HG02884 (cell line): Measurements from ENCODE around the gene NEBL.

Experiments used
- ATAC-seq: cut with Tn5 transposase; IDR thresholded peaks from one replicate; pipeline ENCODE4 v1.9.1; 2021; ENCODE audit warnings: mild to moderate bottlenecking, moderate library complexity; ENCODE audit not compliant: unreplicated experiment

NEBL gene

DNA sequence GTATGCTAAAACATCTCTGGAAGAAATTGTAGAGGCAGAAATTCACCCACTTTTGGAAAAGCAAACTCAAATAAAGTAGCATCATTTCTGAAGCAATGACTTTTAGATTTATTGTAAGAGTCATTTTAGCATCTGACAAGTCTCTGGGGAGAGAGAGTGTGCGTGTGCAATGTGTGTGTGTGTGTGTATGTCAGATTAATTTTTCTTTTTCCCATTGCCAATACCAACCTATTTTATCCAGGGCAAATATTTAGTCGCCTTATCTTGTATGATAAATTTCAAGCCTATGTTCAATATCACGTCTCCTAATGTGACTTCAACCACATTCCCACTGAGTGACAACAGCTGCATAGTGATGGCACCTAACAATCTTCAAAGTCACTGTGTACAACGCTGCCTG, 101.7 kb downstream of the NEBL start:
- ATAC-seq = no peak

DNA sequence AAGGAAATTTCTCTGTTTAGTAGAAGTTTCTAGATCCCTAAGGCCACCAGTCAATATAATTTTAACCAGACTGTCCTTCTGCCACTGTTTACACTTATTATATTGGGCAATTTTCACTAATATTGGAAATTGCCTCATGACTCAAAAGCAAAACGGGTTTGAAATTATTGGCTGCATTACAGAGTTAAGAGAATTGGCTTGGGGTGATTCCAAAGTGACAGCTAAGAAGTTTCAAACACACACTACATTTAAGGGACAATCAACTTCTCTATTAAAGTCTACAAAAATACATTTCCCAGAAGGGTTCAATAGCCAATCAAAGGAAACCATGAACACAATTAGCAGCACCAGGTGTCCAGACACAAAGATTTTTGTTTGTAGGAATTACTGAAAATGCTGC, 111.9 kb downstream of the NEBL start:
- no peak for ATAC-seq

DNA sequence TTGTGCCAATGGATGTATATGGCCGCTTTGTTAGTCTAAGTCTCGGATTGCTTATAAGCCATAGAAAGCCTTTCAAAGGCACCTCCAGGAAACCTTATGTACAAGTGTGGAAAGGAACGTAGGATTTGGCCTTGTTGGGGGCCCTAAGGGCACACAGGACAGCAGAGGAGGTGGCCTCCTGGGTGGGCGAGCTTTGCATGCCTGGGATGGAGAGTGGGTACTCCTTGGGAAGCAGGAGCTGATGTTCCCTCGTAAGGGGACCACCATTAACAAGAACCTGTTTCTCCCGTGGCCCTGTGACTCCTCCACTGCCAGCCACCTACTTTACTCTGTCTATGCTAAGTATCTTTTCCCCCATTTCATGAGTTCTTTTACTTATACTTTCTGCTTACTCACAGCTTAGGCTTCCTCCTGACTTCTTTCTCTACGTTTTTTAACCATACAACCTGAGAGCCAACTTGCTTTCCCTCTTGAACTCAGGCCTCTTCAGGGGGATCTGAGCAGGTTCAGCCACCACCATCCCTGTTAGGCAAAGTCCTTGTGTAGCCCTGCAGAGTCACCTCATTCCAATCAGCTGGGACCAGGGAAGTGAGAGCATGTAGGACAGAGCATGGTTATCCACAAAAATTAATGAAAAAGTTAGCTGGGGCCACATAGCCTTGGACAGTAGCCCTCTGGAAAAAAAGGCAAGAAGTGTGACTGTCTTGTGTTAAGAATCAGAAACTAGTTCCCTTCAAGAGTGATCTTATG, 118.9 kb downstream of the NEBL start:
- ATAC-seq = no peak

DNA sequence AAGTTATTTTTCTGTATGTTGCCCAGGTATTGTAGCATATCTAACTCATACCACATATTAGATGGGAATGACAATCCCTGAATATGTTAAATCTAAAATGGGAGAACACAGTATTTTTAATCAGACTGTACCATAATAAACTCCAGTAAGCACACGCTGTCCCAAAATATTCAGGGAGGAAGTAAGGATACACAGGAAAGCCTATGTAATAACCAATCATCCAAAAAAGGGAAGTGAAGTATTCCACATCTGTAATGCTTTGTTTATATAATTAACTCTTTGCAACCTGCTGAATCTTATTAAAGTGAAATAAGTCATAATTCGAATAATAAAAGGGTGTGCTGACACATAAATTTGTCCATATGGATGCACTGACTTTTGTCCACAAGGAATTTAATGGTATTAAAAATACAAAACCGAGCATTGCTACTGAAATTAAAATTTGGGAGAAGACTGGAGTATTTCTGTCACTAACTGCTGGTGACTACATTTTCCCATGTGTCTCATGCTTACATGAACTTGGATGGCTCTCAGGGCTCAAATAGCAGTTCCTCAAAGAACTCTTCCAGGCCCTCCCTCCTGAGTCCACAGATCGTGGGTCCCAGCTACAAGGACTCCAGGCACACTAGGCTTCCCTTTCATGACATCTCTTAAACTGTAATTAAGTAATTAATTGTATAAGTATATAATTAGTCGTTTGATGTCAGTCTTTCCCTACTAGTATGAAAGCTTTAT, 120.6 kb downstream of the NEBL start:
- no peak for ATAC-seq

DNA sequence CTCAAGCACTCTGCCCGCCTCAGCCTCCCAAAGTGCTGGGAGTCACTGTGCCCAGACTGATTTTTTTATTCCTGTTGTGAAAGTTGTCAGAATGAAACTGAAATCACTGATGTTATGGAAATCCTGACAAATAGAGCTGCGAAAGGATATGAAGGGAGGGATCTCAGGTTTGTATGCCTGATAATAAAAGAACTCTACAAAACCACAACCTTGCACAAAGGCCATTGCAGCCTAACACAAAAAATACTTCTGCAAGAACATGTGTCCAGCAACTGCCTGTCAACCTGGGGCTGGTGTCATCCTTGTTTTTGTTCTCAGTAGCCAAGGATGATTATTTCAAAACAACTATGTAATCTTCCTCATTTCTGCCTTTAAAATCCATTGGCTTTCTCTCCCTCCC, 126.1 kb downstream of the NEBL start:
- ATAC-seq = no peak

DNA sequence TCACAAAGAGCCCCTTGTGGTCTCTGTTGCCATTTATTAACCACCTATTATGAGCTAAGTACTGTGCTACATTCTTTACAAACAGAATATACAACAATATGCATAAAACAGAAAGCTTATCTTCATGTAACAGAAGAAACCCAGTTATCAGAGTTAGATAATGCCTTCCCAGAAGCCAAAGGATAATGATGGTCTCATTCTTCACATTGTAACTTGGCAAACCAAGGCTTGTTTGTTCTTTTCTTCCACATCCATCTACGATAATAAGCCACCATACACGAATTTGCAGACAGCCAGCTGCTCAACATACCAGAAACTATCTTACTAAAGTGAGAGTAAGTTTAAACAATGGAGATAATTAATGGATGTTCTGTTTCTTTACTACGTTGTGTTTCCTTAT, 127.6 kb downstream of the NEBL start:
- no peak for ATAC-seq

DNA sequence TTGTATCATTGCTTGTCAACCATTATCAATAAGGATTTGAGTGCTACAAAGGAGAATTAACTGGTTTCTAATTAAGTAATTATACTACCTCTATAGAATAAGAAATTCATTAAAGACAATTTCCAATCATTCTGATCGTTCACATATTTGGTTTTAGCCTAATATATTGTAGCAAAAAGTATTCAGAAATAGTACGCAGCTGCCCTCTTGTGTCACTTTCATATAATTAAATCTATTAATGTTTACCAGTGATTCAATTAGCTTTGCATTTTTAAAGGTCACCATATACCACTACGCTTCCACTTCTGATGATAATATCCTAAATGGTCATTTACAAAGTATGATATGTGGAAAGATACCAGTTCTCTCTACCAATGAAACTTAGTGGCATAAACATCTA, 128.3 kb downstream of the NEBL start:
- ATAC-seq = no peak

DNA sequence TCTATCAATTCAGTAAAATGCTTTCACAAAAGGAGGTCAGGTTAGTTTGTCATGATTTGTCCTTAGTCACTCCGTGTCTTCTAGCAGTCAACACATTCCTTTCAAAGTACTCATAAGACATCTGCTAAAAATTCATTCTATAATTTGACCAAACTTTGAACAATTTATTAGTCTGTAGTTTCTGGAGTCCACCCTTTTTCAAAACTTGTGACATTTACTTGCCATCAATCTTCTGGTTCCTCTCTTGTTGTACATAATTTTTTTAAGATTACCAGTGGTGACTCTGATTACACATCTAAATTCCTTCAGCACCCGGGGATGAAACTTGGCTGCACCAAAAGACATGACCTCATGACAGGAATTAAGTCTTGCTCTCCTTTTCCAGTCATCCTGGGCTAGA, 130.1 kb downstream of the NEBL start:
- ATAC-seq = no peak

DNA sequence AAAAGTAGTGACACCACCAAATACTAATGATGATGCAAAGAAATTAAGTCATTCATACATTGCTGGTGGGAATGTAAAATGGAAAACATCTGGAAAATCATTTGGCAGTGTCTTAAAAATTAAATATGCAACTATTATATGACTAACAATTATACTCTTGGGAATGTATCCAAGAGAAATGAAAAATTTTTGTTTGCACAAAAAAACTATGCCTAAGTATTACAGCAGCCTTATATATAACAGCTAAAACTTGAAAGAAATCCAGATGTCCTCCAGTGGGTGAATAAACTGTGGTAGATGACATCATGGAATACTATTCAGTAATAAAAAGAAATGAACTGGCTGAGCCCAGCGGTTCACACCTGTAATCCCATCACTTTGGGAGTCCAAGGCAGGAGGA, 132.0 kb downstream of the NEBL start:
- ATAC-seq = no peak

DNA sequence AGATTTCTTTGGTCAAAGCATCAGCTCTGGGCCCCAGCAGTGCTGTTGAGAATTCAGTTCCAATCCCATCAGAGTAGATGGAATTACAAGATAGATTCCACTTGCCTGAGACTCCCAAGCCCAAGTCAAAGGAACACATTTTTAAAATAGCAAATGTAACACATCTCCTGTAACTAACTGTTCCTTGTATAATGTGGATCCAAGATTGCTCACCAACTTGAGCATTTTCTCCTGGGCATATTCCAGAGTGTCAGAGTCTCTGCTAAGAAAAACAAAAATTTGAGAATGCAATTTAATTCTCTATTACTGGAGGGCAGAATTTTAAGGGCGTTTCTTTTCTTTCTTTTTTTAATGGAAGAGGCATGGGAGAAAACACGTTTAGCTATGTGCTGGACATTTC, 136.7 kb downstream of the NEBL start:
- ATAC-seq = no peak

DNA sequence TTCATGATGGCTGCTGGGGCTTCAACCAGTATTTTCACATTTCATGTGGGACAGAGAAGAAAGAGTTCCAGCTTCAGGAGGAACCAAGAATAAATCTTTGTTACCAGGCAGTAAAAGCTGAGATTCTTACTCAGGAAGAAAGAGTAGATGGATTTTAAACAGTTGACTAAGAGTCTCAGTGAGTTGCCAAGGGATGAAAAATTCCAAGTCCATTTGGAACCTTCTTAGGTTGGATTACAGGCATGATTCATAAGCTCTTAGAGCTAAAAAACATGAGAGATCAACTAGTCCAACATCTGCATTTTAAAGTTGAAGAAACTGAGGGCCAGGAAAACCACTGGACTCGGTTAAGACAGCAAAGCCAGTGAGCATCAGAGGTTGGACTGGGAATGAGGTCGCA, 148.6 kb downstream of the NEBL start:
- no peak for ATAC-seq

DNA sequence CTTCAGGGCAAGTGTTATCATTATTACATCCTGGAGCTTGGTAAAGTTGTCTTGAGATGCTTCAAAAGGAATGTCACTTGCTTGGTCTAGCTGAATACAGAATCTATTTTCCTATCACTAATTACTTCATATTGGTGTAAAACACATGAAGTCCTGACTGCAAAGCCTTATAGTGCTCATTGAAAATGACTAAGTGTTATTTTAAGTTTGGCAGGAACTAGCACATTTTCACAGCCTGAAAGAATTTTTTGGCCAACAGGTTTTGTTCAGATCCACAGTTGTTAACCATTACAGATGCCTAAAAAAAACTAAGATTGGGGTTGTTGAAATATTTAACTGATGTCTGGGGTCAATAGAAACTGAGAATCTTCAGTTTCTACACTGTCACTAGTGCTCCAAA, 149.3 kb downstream of the NEBL start:
- no peak for ATAC-seq

DNA sequence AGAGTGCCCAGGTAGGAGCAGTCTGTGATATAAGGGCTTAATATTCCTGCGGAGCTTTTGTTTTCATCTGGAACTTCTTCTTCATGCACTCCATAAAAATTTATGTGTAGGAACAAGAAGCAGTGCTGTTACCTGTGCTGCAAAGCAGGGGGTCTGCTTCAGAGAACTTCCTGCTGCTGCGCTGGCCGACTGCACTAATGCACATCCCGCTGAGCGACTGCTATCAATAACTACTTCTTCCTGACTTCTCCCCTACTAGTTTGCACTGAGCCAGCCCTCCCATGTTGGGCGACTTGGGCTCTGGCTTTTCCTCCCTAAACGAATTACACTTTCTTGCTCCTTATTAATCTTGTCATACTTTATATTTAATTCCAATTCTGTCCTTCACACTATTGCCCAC, 150.3 kb downstream of the NEBL start:
- ATAC-seq = no peak

DNA sequence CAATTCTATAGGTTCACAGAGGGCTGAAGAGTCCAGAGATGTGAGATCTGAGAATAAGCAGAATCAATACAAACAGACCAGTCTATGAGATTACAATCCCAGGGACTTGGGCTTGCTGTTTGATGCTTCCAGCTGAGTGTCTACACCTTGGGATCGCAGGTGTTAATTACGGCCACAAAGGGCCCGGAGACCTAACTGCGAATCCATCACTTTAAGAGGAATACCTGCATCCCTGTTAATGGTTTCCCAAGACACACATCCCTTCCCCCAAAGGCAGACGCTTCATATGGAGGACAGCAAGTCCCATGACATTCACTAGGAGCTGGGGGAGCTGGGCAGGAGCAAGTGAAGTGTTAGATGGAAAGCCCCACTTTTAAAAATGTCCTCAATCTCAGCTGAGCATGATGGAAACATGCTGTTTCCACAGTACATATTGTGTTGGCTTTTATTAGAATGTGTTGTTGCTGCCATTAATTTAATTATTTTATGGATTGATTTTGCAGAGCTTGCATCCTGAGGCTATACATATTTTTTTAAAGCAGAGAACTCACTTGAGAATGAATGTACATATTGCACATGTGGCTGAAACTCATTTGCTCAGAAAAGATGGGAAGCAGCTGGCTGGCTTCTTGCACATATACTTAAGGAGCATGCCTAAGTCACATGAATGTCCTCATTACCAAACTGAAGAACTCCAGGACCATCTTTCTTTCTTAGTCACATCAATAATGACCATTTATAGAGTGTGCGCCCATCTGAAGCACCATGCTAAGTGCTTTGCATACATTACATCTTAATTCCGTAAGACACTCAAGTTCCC, 151.3 kb downstream of the NEBL start:
- ATAC-seq = no peak

DNA sequence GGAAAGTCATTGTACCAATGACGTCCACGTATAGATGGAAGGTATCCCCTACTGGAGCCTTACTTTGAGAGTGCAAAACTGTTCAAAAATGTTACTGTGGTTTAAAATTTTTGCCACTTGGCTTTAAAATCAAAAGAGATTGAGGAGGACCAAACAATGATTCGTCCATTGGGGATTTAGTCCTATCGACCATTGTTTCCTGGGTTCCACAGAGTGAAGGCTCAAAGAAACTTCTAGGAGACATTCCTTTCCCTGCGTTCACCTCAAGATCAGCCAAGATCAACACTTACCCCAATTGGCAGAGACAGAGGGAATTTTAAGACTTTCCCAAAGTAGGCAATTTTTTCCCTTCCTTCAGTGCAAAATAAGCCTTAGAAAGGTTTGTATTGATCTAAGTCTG, 152.3 kb downstream of the NEBL start:
- no peak for ATAC-seq

DNA sequence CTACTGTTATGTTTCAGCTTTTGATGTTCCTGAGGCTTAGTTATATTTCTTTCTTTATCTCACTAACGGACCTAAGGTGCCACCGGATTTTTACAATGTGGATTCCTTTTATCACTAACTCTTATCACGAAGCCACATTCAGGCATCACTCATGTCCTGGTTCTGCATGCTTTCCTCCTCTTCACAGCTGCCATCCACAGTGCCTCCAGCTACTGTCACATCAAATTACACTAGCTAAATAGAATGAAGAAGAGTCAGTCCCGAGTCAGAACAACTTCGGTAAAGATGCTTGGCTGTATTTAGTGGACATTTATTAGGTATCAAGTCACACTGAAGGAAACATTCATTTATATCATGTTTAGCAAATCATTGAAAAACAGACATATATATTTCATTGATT, 153.2 kb downstream of the NEBL start:
- no peak for ATAC-seq

DNA sequence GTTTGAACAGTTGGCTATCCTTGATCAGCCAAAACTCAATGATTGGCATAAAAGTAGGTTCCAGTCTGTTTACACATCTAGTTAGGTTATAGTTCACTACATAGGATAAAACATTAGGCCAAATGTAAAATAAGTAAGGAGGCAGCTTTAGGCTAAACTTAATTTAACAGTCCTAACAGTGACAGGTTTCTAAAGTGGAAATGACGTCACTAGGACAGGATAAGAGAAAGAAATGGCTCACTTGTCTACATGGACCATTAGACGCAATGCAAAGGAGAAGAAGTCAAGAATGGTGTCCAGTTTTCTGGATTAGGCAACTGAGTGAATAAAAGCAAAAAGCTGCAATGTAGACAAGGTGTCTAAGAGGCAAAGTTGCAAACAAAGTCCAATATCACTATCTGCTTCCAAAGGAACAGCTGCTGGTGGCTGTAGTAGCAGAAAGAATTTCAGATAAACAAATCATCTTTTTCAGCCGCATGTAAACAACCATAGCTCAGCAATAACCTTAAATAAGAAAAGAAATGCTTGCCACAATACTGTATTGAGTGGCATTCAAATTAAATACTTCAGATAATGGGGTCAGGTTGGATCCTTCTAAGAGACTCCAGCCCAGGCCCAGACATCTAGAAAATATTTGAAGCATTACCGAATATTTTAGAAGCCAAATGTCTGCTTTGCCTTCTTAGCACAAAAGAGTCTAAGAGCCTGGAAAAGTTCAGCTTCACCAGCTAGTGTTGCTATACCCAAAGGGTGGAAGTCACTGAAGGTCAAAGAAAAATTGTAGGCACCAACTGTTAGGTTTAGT, 154.2 kb downstream of the NEBL start:
- no peak for ATAC-seq

DNA sequence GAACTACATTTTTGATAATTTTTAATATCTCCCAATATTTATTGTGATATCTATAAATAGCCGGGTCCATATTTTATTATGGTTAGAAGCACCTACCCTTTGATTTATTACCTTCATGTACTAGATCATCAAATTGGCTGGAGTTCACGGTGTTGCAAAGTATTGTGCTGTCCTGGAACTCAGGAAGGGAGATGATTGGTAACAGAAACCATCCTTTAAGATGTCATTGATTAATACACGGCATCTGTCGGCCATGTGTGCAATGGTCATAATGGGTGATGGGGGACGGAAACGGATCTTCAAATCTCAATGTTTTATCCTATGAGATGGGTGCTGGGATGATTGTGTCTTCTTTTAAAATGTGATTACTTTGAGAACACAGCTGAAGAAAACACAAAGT, 157.0 kb downstream of the NEBL start:
- no peak for ATAC-seq

DNA sequence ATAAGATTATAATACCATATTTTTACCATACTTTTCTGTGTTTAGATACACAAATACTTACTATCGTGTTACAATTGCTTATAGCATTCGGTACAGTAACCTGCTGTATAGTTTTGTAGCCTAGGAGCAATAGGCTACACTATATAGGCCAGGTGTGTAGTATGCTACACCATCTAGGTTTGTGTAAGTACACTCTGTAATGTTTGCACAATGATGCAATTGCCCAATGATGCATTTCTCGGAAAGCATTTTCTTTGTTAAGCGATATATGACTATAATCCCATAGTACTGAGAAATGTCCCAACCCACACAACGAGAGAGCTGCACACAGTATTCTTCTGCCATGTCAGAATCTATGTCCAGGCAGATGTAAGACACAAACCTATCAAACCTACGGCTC, 160.0 kb downstream of the NEBL start:
- ATAC-seq = no peak
